Neural cell (in vitro differentiated cells): ENCODE data around the gene DOCK4. TPM values are rescaled to one million over a fixed set of nuclear protein-coding genes. Genes with fewer than 3 reads are reported as not detected.
A peak's percentile ranks its signal among the peaks of the same experiment; 100 is the strongest.

Experiments used
- H2AFZ ChIP-seq: fragments of 200-600, 300-800 bp; sonication (generic), shearing (Covaris generic); 2 replicates; pipeline ENCODE4 v1.6.0; 2014; ENCODE audit warnings: low read depth, mild to moderate bottlenecking, antibody characterized with exemption, low read length, moderate library complexity
- H3F3A ChIP-seq: fragments of 200-600 bp; shearing (Covaris generic); 2 replicates; pipeline ENCODE4 v1.6.1; 2016; ENCODE audit warnings: mild to moderate bottlenecking, moderate library complexity, mixed read lengths, antibody characterized with exemption, low read length; ENCODE audit not compliant: insufficient read depth, poor library complexity, severe bottlenecking
- H3K27ac ChIP-seq: fragments of 200-600, 300-800 bp; sonication (generic), shearing (Covaris generic); 2 replicates; pipeline ENCODE4 v1.5.1; 2014; ENCODE audit warnings: mild to moderate bottlenecking, low read length, moderate library complexity
- H3K27me3 ChIP-seq: fragments of 300-800, 200-600 bp; sonication (generic), shearing (Covaris generic); 2 replicates; pipeline ENCODE4 v1.6.0; 2014; ENCODE audit warnings: mild to moderate bottlenecking, low read depth, low read length, moderate library complexity; ENCODE audit not compliant: insufficient read depth
- H3K36me3 ChIP-seq: fragments of 300-800, 200-600 bp; sonication (generic), shearing (Covaris generic); 2 replicates; pipeline ENCODE4 v1.5.1; 2014; ENCODE audit warnings: mild to moderate bottlenecking, antibody characterized with exemption, low read length, moderate library complexity; ENCODE audit not compliant: insufficient read depth
- H3K4me2 ChIP-seq: fragments of 300-800, 200-600 bp; sonication (generic), shearing (Covaris generic); 2 replicates; pipeline ENCODE4 v1.6.0; 2014; ENCODE audit warnings: mild to moderate bottlenecking, low read length
- H3K4me3 ChIP-seq: fragments of 300-800, 200-600 bp; sonication (generic), shearing (Covaris generic); 2 replicates; pipeline ENCODE4 v1.5.1; 2014; ENCODE audit warnings: mild to moderate bottlenecking, low read length, moderate library complexity
- H3K79me2 ChIP-seq: fragments of 200-600 bp; shearing (Covaris generic); replicated peaks from 2 replicates; pipeline ENCODE4 v1.6.0; 2014; ENCODE audit warnings: mild to moderate bottlenecking, low read length, moderate library complexity; ENCODE audit not compliant: insufficient read depth
- H3K9ac ChIP-seq: fragments of 300-800, 200-600 bp; sonication (generic), shearing (Covaris generic); 2 replicates; pipeline ENCODE4 v1.6.1; 2016; ENCODE audit warnings: mild to moderate bottlenecking, low read length, mixed read lengths
- H3K9me2 ChIP-seq: fragments of 200-600 bp; shearing (Covaris generic); 2 replicates; pipeline ENCODE4 v1.6.1; 2016; ENCODE audit warnings: mild to moderate bottlenecking, low read length, mixed read lengths; ENCODE audit not compliant: insufficient read depth
- H3K9me3 ChIP-seq: fragments of 200-600, 300-800 bp; sonication (generic), shearing (Covaris generic); 2 replicates; pipeline ENCODE4 v1.6.1; 2016; ENCODE audit warnings: mild to moderate bottlenecking, mixed run types, low read length, moderate library complexity, mixed read lengths
- H4K20me1 ChIP-seq: fragments of 200-600 bp; shearing (Covaris generic); 2 replicates; pipeline ENCODE4 v1.6.1; 2016; ENCODE audit warnings: mild to moderate bottlenecking, mixed run types; ENCODE audit not compliant: insufficient read depth
- EP300 ChIP-seq: fragments of 450-650 bp; conservative IDR thresholded peaks from 2 replicates; pipeline ENCODE4 v1.6.1; 2014; ENCODE audit warnings: antibody characterized with exemption, mild to moderate bottlenecking, moderate library complexity; ENCODE audit not compliant: poor library complexity, severe bottlenecking
- EZH2 ChIP-seq: fragments of 200-600, 300-800 bp; shearing (Covaris generic), sonication (generic); IDR thresholded peaks from 2 replicates; pipeline ENCODE4 v1.6.1; 2014; ENCODE audit warnings: antibody characterized with exemption, low read length, borderline replicate concordance, mild to moderate bottlenecking; ENCODE audit not compliant: insufficient read depth, poor library complexity, severe bottlenecking
- MXI1 ChIP-seq: fragments of 450-650 bp; conservative IDR thresholded peaks from 2 replicates; pipeline ENCODE4 v1.6.1; 2014; ENCODE audit warnings: antibody characterized with exemption, mild to moderate bottlenecking; ENCODE audit not compliant: poor library complexity, severe bottlenecking
- POLR2AphosphoS5 ChIP-seq: IDR thresholded peaks from 2 replicates; pipeline ENCODE4 v1.6.1; 2012
- RAD21 ChIP-seq: fragments of 450-650 bp; conservative IDR thresholded peaks from 2 replicates; pipeline ENCODE4 v1.6.1; 2014; ENCODE audit warnings: antibody characterized with exemption, mild to moderate bottlenecking, moderate library complexity
- REST ChIP-seq: IDR thresholded peaks from 2 replicates; pipeline ENCODE4 v1.6.1; 2012; ENCODE audit warnings: borderline replicate concordance
- SMC3 ChIP-seq: fragments of 450-650 bp; conservative IDR thresholded peaks from 2 replicates; pipeline ENCODE4 v1.6.1; 2014; ENCODE audit warnings: antibody characterized with exemption, mild to moderate bottlenecking, moderate library complexity; ENCODE audit not compliant: poor library complexity
- TAF1 ChIP-seq: IDR thresholded peaks from 2 replicates; pipeline ENCODE4 v1.6.1; 2012; ENCODE audit warnings: low read depth
- polyA plus RNA-seq: library from polyadenylated mRNA; depleted of rRNA; stranded (reverse); fragments of >200 nt; gene quantifications from 2 replicates; pipeline ENCODE4 v1.2.3, GENCODE V29; 2014
- TF ChIP-seq, protein P1 (sequence below): fragments of 450-650 bp; IDR thresholded peaks from 2 replicates; pipeline ENCODE4 v1.5.1; 2014; ENCODE audit warnings: antibody characterized with exemption, mild to moderate bottlenecking, moderate library complexity; ENCODE audit not compliant: poor library complexity, severe bottlenecking

Gene DOCK4
- polyA plus RNA-seq, 1 donor from 2014 or later: 28.1 TPM

DNA sequence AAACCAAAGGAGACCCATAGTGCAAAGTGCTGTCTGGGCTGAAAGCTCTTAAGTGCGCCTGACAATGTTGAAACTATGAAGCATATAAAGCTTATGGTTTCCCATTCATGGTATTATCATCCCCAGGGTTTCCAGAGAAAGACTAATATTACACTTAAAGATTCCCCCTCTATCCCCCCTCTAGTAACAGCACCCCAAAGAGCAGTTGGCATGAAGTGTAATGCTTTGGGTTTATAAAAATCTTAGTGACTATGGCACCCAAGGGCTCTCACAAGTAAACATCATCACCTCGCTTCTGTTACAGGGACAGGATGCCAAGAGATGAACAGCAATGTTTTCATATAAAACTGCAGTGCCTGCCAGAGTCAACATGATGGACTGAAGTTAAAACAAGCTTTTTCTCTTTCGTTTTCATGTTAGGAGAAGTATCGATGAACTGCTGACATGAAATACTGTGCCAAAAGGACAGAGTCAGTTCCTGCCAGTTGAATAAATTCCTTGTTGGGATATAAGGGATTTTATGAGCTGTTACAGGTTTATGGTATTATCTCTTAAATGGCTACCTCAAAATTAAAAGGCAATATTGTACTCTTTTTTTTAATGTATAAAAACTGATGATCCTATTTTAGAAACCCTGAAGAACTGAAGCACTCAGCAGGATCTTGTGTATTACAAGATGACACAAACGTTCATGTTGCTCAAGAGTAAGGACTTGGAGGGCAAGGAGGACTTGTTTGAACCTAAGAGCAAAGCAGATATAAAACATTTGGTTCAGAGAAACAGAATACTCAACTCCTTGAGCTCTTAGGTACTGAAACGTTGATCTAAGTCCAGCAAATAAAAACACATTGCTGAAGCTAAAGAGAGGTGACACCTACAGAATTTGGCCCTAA lies 440.2 kb downstream of the DOCK4 start:
- no peaks in the 10 kb centered on the region for H3K9me3 ChIP-seq
- no peaks in the 10 kb centered on the region for H3K79me2 ChIP-seq
- peaks cover 10% of the 10 kb centered on the region for H3K36me3 ChIP-seq
- TF ChIP-seq EZH2 (no peak), TAF1 (no peak), POLR2AphosphoS5 (no peak), EP300 (no peak), RAD21 (no peak), SMC3 (no peak), MXI1 (no peak), REST (no peak)
- TF ChIP-seq, protein P1, sequence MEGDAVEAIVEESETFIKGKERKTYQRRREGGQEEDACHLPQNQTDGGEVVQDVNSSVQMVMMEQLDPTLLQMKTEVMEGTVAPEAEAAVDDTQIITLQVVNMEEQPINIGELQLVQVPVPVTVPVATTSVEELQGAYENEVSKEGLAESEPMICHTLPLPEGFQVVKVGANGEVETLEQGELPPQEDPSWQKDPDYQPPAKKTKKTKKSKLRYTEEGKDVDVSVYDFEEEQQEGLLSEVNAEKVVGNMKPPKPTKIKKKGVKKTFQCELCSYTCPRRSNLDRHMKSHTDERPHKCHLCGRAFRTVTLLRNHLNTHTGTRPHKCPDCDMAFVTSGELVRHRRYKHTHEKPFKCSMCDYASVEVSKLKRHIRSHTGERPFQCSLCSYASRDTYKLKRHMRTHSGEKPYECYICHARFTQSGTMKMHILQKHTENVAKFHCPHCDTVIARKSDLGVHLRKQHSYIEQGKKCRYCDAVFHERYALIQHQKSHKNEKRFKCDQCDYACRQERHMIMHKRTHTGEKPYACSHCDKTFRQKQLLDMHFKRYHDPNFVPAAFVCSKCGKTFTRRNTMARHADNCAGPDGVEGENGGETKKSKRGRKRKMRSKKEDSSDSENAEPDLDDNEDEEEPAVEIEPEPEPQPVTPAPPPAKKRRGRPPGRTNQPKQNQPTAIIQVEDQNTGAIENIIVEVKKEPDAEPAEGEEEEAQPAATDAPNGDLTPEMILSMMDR: no peak
- H3K9me2 ChIP-seq: no peaks in the 10 kb centered on the region
- H3K27me3 ChIP-seq: no peaks in the 10 kb centered on the region
- H3K4me2 ChIP-seq: no peak overlapping the region
- H2AFZ ChIP-seq: no peak overlapping the region
- H3K4me3 ChIP-seq: no peak overlapping the region
- H3K27ac ChIP-seq: no peak overlapping the region
- H4K20me1 ChIP-seq: no peaks in the 10 kb centered on the region
- H3K9ac ChIP-seq: no peak overlapping the region
- H3F3A ChIP-seq: no peaks in the 10 kb centered on the region

DNA sequence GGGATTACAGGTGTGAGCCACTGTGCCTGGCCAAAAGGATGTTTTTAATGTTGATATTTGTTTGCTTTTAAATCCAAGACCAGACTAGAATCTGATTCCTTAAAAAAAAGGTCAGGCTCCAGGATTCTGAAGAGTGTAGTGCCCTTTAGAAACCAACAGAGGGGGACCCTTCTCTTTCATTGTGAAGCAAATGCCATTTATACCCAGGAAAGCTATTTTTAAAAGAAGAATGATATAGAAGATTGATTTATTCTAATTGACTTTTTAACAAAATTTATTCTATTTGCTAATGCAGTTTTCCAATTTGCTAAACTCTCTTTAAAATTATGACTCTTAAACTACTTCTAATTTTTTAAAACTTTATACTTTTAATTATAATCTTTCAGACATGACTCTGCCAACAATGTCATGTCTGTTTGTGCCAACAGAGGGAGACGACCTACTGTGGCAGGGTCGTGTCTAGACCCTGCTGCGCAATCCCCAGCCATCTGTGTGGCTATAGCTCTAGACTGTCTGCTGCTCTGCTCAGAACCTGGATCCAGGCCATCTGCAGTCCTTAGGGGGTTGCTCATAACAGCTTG lies 442.9 kb downstream of the DOCK4 start:
- Histone ChIP-seq H3K4me3 (no peak overlapping the region), H4K20me1 (no peaks in the 10 kb centered on the region), H3K9me2 (no peaks in the 10 kb centered on the region), H2AFZ (no peak overlapping the region), H3K79me2 (no peaks in the 10 kb centered on the region), H3K36me3 (peaks cover 10% of the 10 kb centered on the region), H3K27ac (no peak overlapping the region), H3K9me3 (no peaks in the 10 kb centered on the region), H3F3A (no peaks in the 10 kb centered on the region), H3K4me2 (no peak overlapping the region), H3K27me3 (no peaks in the 10 kb centered on the region), H3K9ac (no peak overlapping the region)
- TF ChIP-seq POLR2AphosphoS5: no peak
- peak; percentile 84 for TF ChIP-seq SMC3
- TF ChIP-seq RAD21: peak; percentile 85
- TF ChIP-seq, protein P1: peak; percentile 82
- TF ChIP-seq EZH2: no peak
- no peak for TF ChIP-seq MXI1
- TF ChIP-seq EP300: no peak
